K562 (cell line): ENCODE measurements around the gene EEF1A2. TPM values are rescaled to one million over a fixed set of nuclear protein-coding genes. Genes with fewer than 3 reads are reported as not detected.

Source experiments
- ATAC-seq: fragments of 200-7000 bp; cut with Tn5 transposase; 3 replicates; pipeline ENCODE4 v1.9.1; 2020; ENCODE audit warnings: moderate library complexity
- BruUV-seq: library from RNA; stranded (reverse); fragments of 400-500 nt; replicated peaks from 2 replicates; lab custom pipeline; 2021; lab: Mats Ljungman, UMichigan
- CTCF ChIA-PET: fragments of 300-600 bp; formaldehyde crosslinking; extraction: SDS; loops from one replicate; lab custom pipeline; 2021; ENCODE audit warnings: low intra/inter-chr PET ratio; lab: Yijun Ruan, JAX
- POLR2A ChIA-PET: fragments of 300-600, 350-650 bp; sonication (Branson Sonifier 250); formaldehyde crosslinking; extraction: SDS; loops from one replicate; lab custom pipeline; 2021; ENCODE audit warnings: antibody characterized with exemption, inconsistent platforms; lab: Yijun Ruan, JAX
- DNase-seq, 4 experiments: peaks; one replicate each; pipeline versions ENCODE4 v3.0.0 to v3.0.0-alpha.2; 2011 to 2018; ENCODE audit warnings: low spot score in 3 of 4, mixed read lengths in 3 of 4; ENCODE audit errors: extremely low read depth in 1 of 4
- FAIRE-seq: peaks from 2 replicates; lab custom pipeline; 2011; peaks lifted over from hg19 to GRCh38; lab: Jason Lieb, UNC
- H2AFZ ChIP-seq: 2 replicates; pipeline ENCODE4 v1.6.0; 2011; ENCODE audit warnings: low read depth, low read length, control low read depth, inconsistent platforms
- H3K27ac ChIP-seq: fragments of 200-600 bp; 3 replicates; pipeline ENCODE4 v1.8.0; 2011; ENCODE audit warnings: low read depth, mild to moderate bottlenecking, control low read depth, inconsistent platforms, low read length, moderate library complexity, mixed read lengths; ENCODE audit errors: extremely low read depth
- H3K27me3 ChIP-seq, 2 experiments: fragments of 300-600 bp in 1 of 2; 2 replicates in 1 of 2; 3 replicates in 1 of 2; pipeline versions ENCODE4 v1.6.0 to v1.8.0; 2011; ENCODE audit warnings: inconsistent platforms in 2 of 2, low read length in 2 of 2, mild to moderate bottlenecking in 1 of 2, mixed read lengths in 1 of 2, moderate library complexity in 1 of 2; ENCODE audit not compliant: control insufficient read depth in 2 of 2, insufficient read depth in 2 of 2
- H3K36me3 ChIP-seq: fragments of 300-600 bp; 3 replicates; pipeline ENCODE4 v1.8.0; 2011; ENCODE audit warnings: mild to moderate bottlenecking, low read length, inconsistent platforms; ENCODE audit not compliant: control insufficient read depth, insufficient read depth
- H3K4me1 ChIP-seq, 2 experiments: fragments of 200-600 bp in 1 of 2; replicated peaks in 1 of 2; 2 replicates in 1 of 2; 3 replicates in 1 of 2; pipeline versions ENCODE4 v1.5.1 to v1.8.0; 2011; ENCODE audit warnings: inconsistent platforms in 2 of 2, low read length in 2 of 2, mild to moderate bottlenecking in 1 of 2, mixed read lengths in 1 of 2, moderate library complexity in 1 of 2; ENCODE audit not compliant: control insufficient read depth in 2 of 2, insufficient read depth in 2 of 2
- H3K4me2 ChIP-seq: 2 replicates; pipeline ENCODE4 v1.6.1; 2011; ENCODE audit warnings: low read length, control low read depth, inconsistent platforms, mixed read lengths; ENCODE audit not compliant: insufficient read depth
- H3K4me3 ChIP-seq: fragments of 200-600 bp; sonication (generic), shearing (Covaris generic); 2 replicates; pipeline ENCODE4 v1.5.1; 2016; ENCODE audit warnings: control low read depth, inconsistent platforms
- H3K79me2 ChIP-seq: fragments of 200-600 bp; 3 replicates; pipeline ENCODE4 v1.8.0; 2011; ENCODE audit warnings: low read length, inconsistent platforms; ENCODE audit not compliant: control insufficient read depth, insufficient read depth
- H3K9ac ChIP-seq, 2 experiments: 2 replicates each; pipeline versions ENCODE4 v1.6.0 to v1.6.1; 2011; ENCODE audit warnings: low read depth in 2 of 2, low read length in 2 of 2, control low read depth in 1 of 2, inconsistent platforms in 1 of 2, mild to moderate bottlenecking in 1 of 2, mixed read lengths in 1 of 2; ENCODE audit not compliant: insufficient read depth in 1 of 2
- H3K9me1 ChIP-seq: one replicate; pipeline ENCODE4 v1.6.0; 2011; ENCODE audit warnings: inconsistent platforms, mild to moderate bottlenecking, low read length, moderate library complexity; ENCODE audit not compliant: control insufficient read depth, insufficient read depth
- H3K9me3 ChIP-seq: replicated peaks from 2 replicates; pipeline ENCODE4 v1.5.1; 2011; ENCODE audit warnings: low read depth, low read length, inconsistent platforms; ENCODE audit not compliant: control insufficient read depth, insufficient read depth
- H4K20me1 ChIP-seq: replicated peaks from 2 replicates; pipeline ENCODE4 v1.6.1; 2011; ENCODE audit warnings: low read length, inconsistent platforms, mixed read lengths; ENCODE audit not compliant: control insufficient read depth, insufficient read depth
- NCOA2 ChIP-seq, 2 experiments: fragments of 450-650 bp; IDR thresholded peaks; 2 replicates each; pipeline ENCODE4 v1.6.1; 2018; ENCODE audit warnings: mild to moderate bottlenecking in 2 of 2, moderate library complexity in 1 of 2; ENCODE audit not compliant: partially characterized antibody in 2 of 2
- SAFB ChIP-seq: fragments of 200-400 bp; formaldehyde crosslinking; IDR thresholded peaks from 2 replicates; pipeline ENCODE4 v1.6.1; 2017; ENCODE audit warnings: low read depth, low read length, borderline replicate concordance
- SRF ChIP-seq, 2 experiments: fragments of 250-450, 450-650 bp in 1 of 2; sonication (Bioruptor Pico) in 1 of 2; sonication (generic) in 1 of 2; formaldehyde crosslinking; IDR thresholded peaks; 2 replicates each; pipeline versions ENCODE4 v1.5.0 to v1.5.1; 2020 to 2022; ENCODE audit warnings: mild to moderate bottlenecking in 1 of 2, missing genetic modification reagents in 1 of 2
- ZBTB7A ChIP-seq: IDR thresholded peaks from 2 replicates; pipeline ENCODE4 v1.6.1; 2011; ENCODE audit warnings: low read depth, mild to moderate bottlenecking, low read length, moderate library complexity, borderline replicate concordance; ENCODE audit not compliant: control insufficient read depth
- WGBS: fragments of 100-300 bp; shearing (Covaris generic); methylation state at CpG from one replicate; pipeline ENCODE4 v1.1.6; 2016; ENCODE audit warnings: low coverage, mixed read lengths; ENCODE audit not compliant: insufficient coverage; ENCODE audit errors: missing lambda C conversion rate; 5-methylcytosine and 5-hydroxymethylcytosine counted together
- in situ Hi-C: fragments of 300-500 bp; cut with MboI; formaldehyde crosslinking; loops from 4 replicates; pipeline ENCODE4 v1.15.0; 2018; ENCODE audit warnings: inconsistent platforms, mixed read lengths
- intact Hi-C: fragments of 100-400 bp; cut with micrococcal nuclease; formaldehyde crosslinking; loops from 2 replicates; pipeline ENCODE4 v1.14.2; 2022
- polyA plus RNA-seq, 8 experiments: library from polyadenylated mRNA; depleted of rRNA in 4 of 8; stranded (reverse) in 5 of 8; unstranded in 3 of 8; fragments of >200 nt; fragmentation: Nextera tagmentation in 2 of 8; fragmentation: Illumina TruSeq in 1 of 8; extraction: Ambion mirVana in 2 of 8; extraction: Trizol in 1 of 8; gene quantifications; 2 replicates each; pipeline versions ENCODE4 v1.2.1 to v1.2.3, GENCODE V29; 2011 to 2014; ENCODE audit warnings: inconsistent platforms in 1 of 8, missing spikeins in 1 of 8
- total RNA-seq, 7 experiments: library from RNA; depleted of rRNA in 6 of 7; stranded (reverse); fragments of >200 nt in 6 of 7; fragmentation: Illumina TruSeq in 2 of 7; extraction: Trizol in 2 of 7; gene quantifications; 2 replicates each; pipeline versions ENCODE4 v1.2.1 to v1.2.3, GENCODE V29; 2011 to 2021; ENCODE audit warnings: low replicate concordance in 1 of 7
- TF ChIP-seq, protein P1 (sequence below): sonication (generic); formaldehyde crosslinking; IDR thresholded peaks from 2 replicates; pipeline ENCODE4 v1.8.0; 2023; ENCODE audit warnings: mild to moderate bottlenecking, missing genetic modification reagents

EEF1A2 gene
- total and polyA plus RNA-seq, 9 of the 15 experiments (the other 6 are each of a cell fraction or from before 2014, with no cell fraction given): 0.04 to 29.6 (median 11.5) TPM

DNA sequence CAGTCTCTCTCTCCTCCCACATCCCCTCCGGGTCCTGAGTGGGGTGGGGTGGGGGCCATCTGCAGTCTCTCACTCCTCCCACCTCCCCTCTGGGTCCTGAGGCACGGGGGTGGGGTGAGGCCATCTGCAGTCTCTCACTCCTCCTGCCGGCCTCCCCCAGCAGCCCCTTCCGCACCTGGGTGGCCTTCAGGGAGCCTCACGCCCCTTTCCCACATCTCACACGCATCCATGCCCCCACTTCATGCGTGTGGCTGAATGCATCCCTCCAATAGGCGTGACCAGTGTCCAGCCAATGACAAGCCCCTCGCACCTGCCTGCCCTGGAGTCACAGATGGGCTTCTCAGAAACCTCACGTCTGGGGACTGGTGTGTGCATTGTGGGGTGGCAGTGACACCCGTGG is 49.7 kb upstream of the EEF1A2 start:
- no peak overlapping the region for H3K27ac ChIP-seq
- H3K79me2 ChIP-seq: no peaks in the 10 kb centered on the region
- BruUV-seq: no TSS peak
- in situ Hi-C loops (no loop called here), intact Hi-C loops (no loop called here)
- H2AFZ ChIP-seq: no peak overlapping the region
- no peaks in the 10 kb centered on the region for H4K20me1 ChIP-seq
- peaks cover 0 to 38% of the 10 kb centered on the region in 2 experiments; a peak in 4 of 5 replicates for H3K27me3 ChIP-seq
- FAIRE-seq: no peak
- 17% methylated on average over 11 of the region's 11 CpGs for WGBS
- H3K4me3 ChIP-seq: no peak overlapping the region
- ChIA-PET POLR2A (interaction anchor here (0.6 kb wide), 1 partner anchor 19 kb away, joined by 3 read pairs; no protein-coding TSS in a partner anchor), CTCF (no interaction called here)
- H3K36me3 ChIP-seq: no peaks in the 10 kb centered on the region
- H3K9ac ChIP-seq: peak overlapping the region in 1 of 2 experiments; percentile 83; a peak in 1 of 4 replicates
- no peak for ATAC-seq
- no peaks in the 10 kb centered on the region for H3K9me3 ChIP-seq
- DNase-seq: no peak
- H3K9me1 ChIP-seq: no peaks in the 10 kb centered on the region
- H3K4me2 ChIP-seq: no peak overlapping the region
- TF ChIP-seq SRF (CRISPR knock-in tag; IDR thresholded peaks at IDR 0.05) (no peak), SAFB (peak; percentile 24; the same call in 1 of the 2 replicates), NCOA2 (IDR thresholded peaks at IDR 0.05; ENCODE audit: partially characterized antibody in 2 of 2) (no peak)
- peaks cover 10 to 66% of the 10 kb centered on the region in 2 experiments for H3K4me1 ChIP-seq

DNA sequence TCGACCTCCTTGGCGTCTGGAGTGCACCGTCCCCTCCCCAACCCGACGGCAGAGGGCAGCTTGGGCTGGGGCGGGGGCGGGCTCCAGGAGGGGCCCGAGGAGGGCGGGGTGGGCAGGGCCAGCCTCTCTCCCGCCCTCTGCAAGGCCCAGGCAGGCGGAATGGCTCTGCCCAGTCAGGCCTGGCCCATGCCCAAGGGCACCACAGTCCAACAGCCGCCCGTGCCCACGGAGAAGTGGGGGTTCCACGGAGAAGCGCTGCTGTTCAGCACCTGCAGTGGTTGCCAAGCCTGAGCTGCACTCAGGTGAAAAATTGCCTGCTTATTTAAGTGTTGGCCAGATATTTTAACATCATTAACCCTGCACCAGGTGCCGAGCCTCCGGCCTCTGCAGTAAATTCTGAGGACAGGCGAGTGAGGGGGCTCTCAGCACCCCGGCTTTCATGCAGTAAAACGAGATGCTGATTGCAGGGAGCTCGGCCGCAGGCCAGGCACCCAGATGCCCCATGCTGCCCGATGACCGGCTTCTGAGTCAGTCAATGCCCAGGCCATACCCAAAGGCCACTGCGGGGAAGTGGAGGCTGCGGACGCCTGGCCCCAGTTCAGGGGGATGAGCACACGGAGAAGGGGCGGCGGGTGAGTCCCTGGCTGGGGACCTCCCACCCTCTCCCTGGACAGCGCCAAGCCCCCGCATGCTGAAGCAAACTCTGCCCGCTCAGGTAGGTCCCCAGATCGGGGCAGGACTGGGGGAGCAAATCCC is 49.0 kb upstream of the EEF1A2 start, which contains the start of gene SRMS:
Gene SRMS, minus strand, starts transcription at position 25 of the 756 bp plus-strand sequence. CDS start 286 bp downstream, outside the sequence.
- H3K4me1 ChIP-seq: peaks cover 8 to 66% of the 10 kb centered on the region in 2 experiments
- intact Hi-C loops (no loop called here), in situ Hi-C loops (no loop called here)
- no peaks in the 10 kb centered on the region for H4K20me1 ChIP-seq
- no peak for FAIRE-seq
- ChIA-PET POLR2A (interaction anchor here (0.6 to 1.5 kb wide), 2 partner anchors 20 to 27 kb away, joined by 3 to 5 read pairs; partner anchors contain the start of gene PPDPF), CTCF (no interaction called here)
- no peaks in the 10 kb centered on the region for H3K9me3 ChIP-seq
- no peaks in the 10 kb centered on the region for H3K9me1 ChIP-seq
- no peak within 1 kb of the TSS; the same call in 1 of the 2 replicates for H2AFZ ChIP-seq
- H3K27me3 ChIP-seq: peaks cover 0 to 38% of the 10 kb centered on the region in 2 experiments; a peak in 4 of 5 replicates
- BruUV-seq: no TSS peak
- no peaks in the 10 kb centered on the region for H3K36me3 ChIP-seq
- DNase-seq: peak in 2 of 4 experiments; percentile 67 to 68
- ATAC-seq: no peak
- H3K4me3 ChIP-seq: no peak within 1 kb of the TSS
- peak within 1 kb of the TSS in 1 of 2 experiments; percentile 35; a peak in 1 of 4 replicates for H3K9ac ChIP-seq
- no peak within 1 kb of the TSS for H3K27ac ChIP-seq
- H3K79me2 ChIP-seq: no peaks in the 10 kb centered on the region
- WGBS: 52% methylated on average over 22 of the region's 35 CpGs
- TF ChIP-seq ZBTB7A: peak; percentile 3; the same call in 1 of the 2 replicates
- TF ChIP-seq, protein P1, sequence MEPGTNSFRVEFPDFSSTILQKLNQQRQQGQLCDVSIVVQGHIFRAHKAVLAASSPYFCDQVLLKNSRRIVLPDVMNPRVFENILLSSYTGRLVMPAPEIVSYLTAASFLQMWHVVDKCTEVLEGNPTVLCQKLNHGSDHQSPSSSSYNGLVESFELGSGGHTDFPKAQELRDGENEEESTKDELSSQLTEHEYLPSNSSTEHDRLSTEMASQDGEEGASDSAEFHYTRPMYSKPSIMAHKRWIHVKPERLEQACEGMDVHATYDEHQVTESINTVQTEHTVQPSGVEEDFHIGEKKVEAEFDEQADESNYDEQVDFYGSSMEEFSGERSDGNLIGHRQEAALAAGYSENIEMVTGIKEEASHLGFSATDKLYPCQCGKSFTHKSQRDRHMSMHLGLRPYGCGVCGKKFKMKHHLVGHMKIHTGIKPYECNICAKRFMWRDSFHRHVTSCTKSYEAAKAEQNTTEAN (CRISPR knock-in tag): no peak
- H3K4me2 ChIP-seq: no peak within 1 kb of the TSS
